ENCODE measurements around the gene PIGA. TPM values are rescaled to one million over a fixed set of nuclear protein-coding genes. Genes with fewer than 3 reads are reported as not detected.

The PIGA gene
- 3.8 TPM for total RNA-seq
- long read RNA-seq, partial matches to known transcripts = 0 of 2 reads
- long read RNA-seq, other reads (novel, unspliced or antisense) = 0 of 2 reads

GRCh38 chrX:15335135-15336022 lies at the start of gene PIGA:
TSS of gene PIGA (minus strand) at chrX:15335523. CDS start at chrX:15331930, 3,593 bp downstream.
- intact Hi-C loops (cut with DNase I) = loop anchor here (5.0 kb wide), 1 partner anchor 33 kb away; no protein-coding TSS in a partner anchor
- ATAC-seq (peak; percentile 99), DNase-seq (ENCODE audit: missing footprints) (peak; percentile 98)

GRCh38 chrX:15384304-15384703 lies 49.0 kb upstream of the PIGA start, which contains the start of gene VEGFD:
TSS of gene VEGFD (minus strand) at chrX:15384413. CDS start at chrX:15383946, 467 bp downstream.
- intact Hi-C loops (cut with DNase I) = no loop called here
- DNase-seq (ENCODE audit: missing footprints) (no peak), ATAC-seq (peak; percentile 57)

- intact Hi-C loops (cut with DNase I) = no loop called here
- ATAC-seq = no peak
- no peak for DNase-seq (ENCODE audit: missing footprints)
These were observed 47.5 kb upstream of the PIGA start for GRCh38 chrX:15382813-15383212.

- intact Hi-C loops (cut with DNase I) = no loop called here
- DNase-seq (ENCODE audit: missing footprints) = no peak
- ATAC-seq = no peak
These were observed 41.6 kb upstream of the PIGA start for GRCh38 chrX:15376956-15377355.

GRCh38 chrX:15373976-15374375 lies 38.7 kb upstream of the PIGA start:
- no peak for ATAC-seq
- intact Hi-C loops (cut with DNase I) = no loop called here
- DNase-seq (ENCODE audit: missing footprints) = no peak

- DNase-seq (ENCODE audit: missing footprints) (no peak), ATAC-seq (no peak)
- intact Hi-C loops (cut with DNase I) = no loop called here
These were observed 31.4 kb upstream of the PIGA start for GRCh38 chrX:15366506-15367352.

- ATAC-seq (no peak), DNase-seq (ENCODE audit: missing footprints) (no peak)
- intact Hi-C loops (cut with DNase I) = no loop called here
These were observed 24.4 kb upstream of the PIGA start for GRCh38 chrX:15359701-15360100.

- ATAC-seq = no peak
- no peak for DNase-seq (ENCODE audit: missing footprints)
- intact Hi-C loops (cut with DNase I) = no loop called here
These were observed 23.2 kb upstream of the PIGA start for GRCh38 chrX:15358533-15358932.

GRCh38 chrX:15356444-15356843 lies 21.1 kb upstream of the PIGA start:
- DNase-seq (ENCODE audit: missing footprints) = no peak
- intact Hi-C loops (cut with DNase I) = no loop called here
- peak; percentile 62 for ATAC-seq

GRCh38 chrX:15350329-15350996 lies 15.1 kb upstream of the PIGA start:
- no peak for ATAC-seq
- intact Hi-C loops (cut with DNase I) = no loop called here
- DNase-seq (ENCODE audit: missing footprints) = no peak

- intact Hi-C loops (cut with DNase I) = loop anchor here (2.0 to 10.0 kb wide), 2 partner anchors 120 to 216 kb away; no protein-coding TSS in a partner anchor
- DNase-seq (ENCODE audit: missing footprints) = no peak
- ATAC-seq = peak; percentile 79
These were observed 13.7 kb upstream of the PIGA start for GRCh38 chrX:15349046-15349445.

- DNase-seq (ENCODE audit: missing footprints) = no peak
- ATAC-seq = no peak
- intact Hi-C loops (cut with DNase I) = loop anchor here (10.0 kb wide), 1 partner anchor 219 kb away; no protein-coding TSS in a partner anchor
These were observed 10.7 kb upstream of the PIGA start for GRCh38 chrX:15345976-15346375.

- ATAC-seq (no peak), DNase-seq (ENCODE audit: missing footprints) (no peak)
These were observed 8.8 kb upstream of the PIGA start for GRCh38 chrX:15344106-15344505.

GRCh38 chrX:15343075-15343476 lies 7.8 kb upstream of the PIGA start:
- intact Hi-C loops (cut with DNase I) = loop anchor here (10.0 kb wide), 1 partner anchor 222 kb away; no protein-coding TSS in a partner anchor
- ATAC-seq (no peak), DNase-seq (ENCODE audit: missing footprints) (no peak)

More at GRCh38 chrX:15344106-15344505, 8.8 kb upstream of the PIGA start:
- intact Hi-C loops (cut with DNase I) = loop anchor here (10.0 kb wide), 1 partner anchor 221 kb away; no protein-coding TSS in a partner anchor

GRCh38 chrX:15340867-15341266 lies 5.5 kb upstream of the PIGA start:
- no peak for ATAC-seq
- no peak for DNase-seq (ENCODE audit: missing footprints)
- intact Hi-C loops (cut with DNase I) = loop anchor here (10.0 kb wide), 1 partner anchor 224 kb away; no protein-coding TSS in a partner anchor

- no peak for ATAC-seq
- intact Hi-C loops (cut with DNase I) = loop anchor here (5.0 kb wide), 1 partner anchor 34 kb away; no protein-coding TSS in a partner anchor
These were observed 695 bp upstream of the PIGA start for GRCh38 chrX:15336023-15336413.

GRCh38 chrX:15334561-15334960 lies 762 bp downstream of the PIGA start:
- intact Hi-C loops (cut with DNase I) = no loop called here
- DNase-seq (ENCODE audit: missing footprints) (no peak), ATAC-seq (no peak)

More at GRCh38 chrX:15336023-15336413, 695 bp upstream of the PIGA start:
- DNase-seq (ENCODE audit: missing footprints) = no peak

- no peak for ATAC-seq
- no peak for DNase-seq (ENCODE audit: missing footprints)
- intact Hi-C loops (cut with DNase I) = no loop called here
These were observed 6.5 kb downstream of the PIGA start for GRCh38 chrX:15328821-15329220.
